Articular chondrocyte of knee joint (primary cell): ENCODE measurements around the gene TVP23C. TPM values are rescaled to one million over a fixed set of nuclear protein-coding genes. Genes with fewer than 3 reads are reported as not detected.

Experiments used
- small RNA-seq: library from RNA; depleted of rRNA; stranded (forward); fragments of <200 nt; gene quantifications from one replicate; pipeline ENCODE3, GENCODE V24; 2012
- total RNA-seq: library from RNA; depleted of rRNA; stranded (reverse); fragments of >200 nt; gene quantifications from 2 replicates; pipeline ENCODE4 v1.2.3, GENCODE V29; 2012

The TVP23C gene
- total RNA-seq, result 47.3 and 68.7 TPM in 2 replicates

GRCh38 chr17:15563375-15563857, at the start of gene TVP23C:
Gene TVP23C (minus strand): TSS chr17:15563483. CDS start chr17:15563448, 35 bp downstream.

GRCh38 chr17:15467592-15467991, 95.7 kb downstream of the TVP23C start, which contains the start of gene CDRT4:
Gene CDRT4 (minus strand): TSS chr17:15467621. CDS start chr17:15440238, 27,383 bp downstream.

Small RNA genes within 50 kb of the gene (small RNA-seq; reads per million reads assigned to genes)
- not detected for gene AC005838.1
- not detected for gene RF00090

Other genes with a start within 250 kb of the TVP23C start
- gene TEKT3, start 221.9 kb downstream of the TVP23C start, total RNA-seq, result 0.43 and 0.65 TPM in 2 replicates
- gene CDRT4, start 95.9 kb downstream of the TVP23C start, total RNA-seq, result 6.3 and 11.2 TPM in 2 replicates
- gene FBXW10B, start 56.2 kb upstream of the TVP23C start, total RNA-seq, result 1.0 and 1.6 TPM in 2 replicates
- gene TRIM16, start 120.8 kb upstream of the TVP23C start, total RNA-seq, result 44.2 and 53.9 TPM in 2 replicates
- gene ZNF286A, start 136.3 kb upstream of the TVP23C start, total RNA-seq, result 39.1 and 54.3 TPM in 2 replicates
- gene TBC1D26, start 168.8 kb upstream of the TVP23C start, total RNA-seq, result 0.11 and 0.13 TPM in 2 replicates